CD4-positive, alpha-beta T cell treated with Interleukin-6 at 100 ng/mL for 8 hours (primary cell): Measurements from ENCODE around the gene PTGER3.
"Not testable (repeated sequence)": the region's sequence is repeated elsewhere in the genome, so short reads cannot be mapped to it uniquely, and the experiment has no call there.

Experiments used
- DNase-seq: peaks from one replicate; pipeline ENCODE4 v3.0.0-alpha.2; 2020; ENCODE audit warnings: mixed read lengths, low spot score

Gene PTGER3

GRCh38 chr1:70947835-70948234 is 99.8 kb downstream of the PTGER3 start:
- no peak for DNase-seq

DNA sequence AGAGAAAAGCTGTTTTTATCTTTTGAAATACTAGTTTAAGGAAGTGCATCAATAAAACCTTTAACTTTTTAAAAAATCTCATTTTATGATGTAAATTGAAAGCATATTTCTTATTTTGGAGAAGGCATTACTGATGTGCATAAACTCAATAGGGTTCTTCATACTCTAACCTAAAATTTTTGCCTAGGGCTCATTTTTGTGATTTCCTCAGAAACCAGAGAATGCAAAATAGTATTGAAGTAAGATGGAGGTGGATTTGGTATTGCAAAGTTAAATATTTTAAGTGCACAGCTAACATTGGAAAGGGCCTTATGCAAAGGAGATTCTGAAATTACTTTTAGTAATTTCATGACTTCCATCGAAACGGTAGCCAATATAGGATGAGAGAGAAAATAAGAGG is 101.9 kb downstream of the PTGER3 start:
- DNase-seq: no peak

DNA sequence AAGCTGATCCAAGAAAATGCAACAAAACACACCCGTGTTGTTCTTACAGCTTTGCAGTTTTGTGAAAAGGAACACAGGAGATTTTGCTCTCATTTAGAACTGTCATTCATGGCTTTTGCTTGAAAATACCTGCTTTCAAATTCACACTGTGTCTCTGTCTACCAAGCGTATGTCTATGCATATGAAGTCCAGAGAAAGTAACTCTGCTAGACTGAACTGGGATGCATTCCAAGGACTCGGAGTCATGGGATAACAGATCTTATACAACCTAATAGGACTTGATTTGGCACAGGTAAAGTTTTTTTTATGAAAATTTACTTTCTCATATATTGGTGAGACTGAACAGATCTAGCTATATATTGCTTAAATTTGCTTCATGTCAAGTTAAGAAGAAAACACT is 102.4 kb downstream of the PTGER3 start:
- no peak for DNase-seq

- no peak for DNase-seq
These were observed 106.1 kb downstream of the PTGER3 start for GRCh38 chr1:70941563-70941962.

- DNase-seq: not testable (repeated sequence)
These were observed 107.2 kb downstream of the PTGER3 start for GRCh38 chr1:70940398-70940797.

DNA sequence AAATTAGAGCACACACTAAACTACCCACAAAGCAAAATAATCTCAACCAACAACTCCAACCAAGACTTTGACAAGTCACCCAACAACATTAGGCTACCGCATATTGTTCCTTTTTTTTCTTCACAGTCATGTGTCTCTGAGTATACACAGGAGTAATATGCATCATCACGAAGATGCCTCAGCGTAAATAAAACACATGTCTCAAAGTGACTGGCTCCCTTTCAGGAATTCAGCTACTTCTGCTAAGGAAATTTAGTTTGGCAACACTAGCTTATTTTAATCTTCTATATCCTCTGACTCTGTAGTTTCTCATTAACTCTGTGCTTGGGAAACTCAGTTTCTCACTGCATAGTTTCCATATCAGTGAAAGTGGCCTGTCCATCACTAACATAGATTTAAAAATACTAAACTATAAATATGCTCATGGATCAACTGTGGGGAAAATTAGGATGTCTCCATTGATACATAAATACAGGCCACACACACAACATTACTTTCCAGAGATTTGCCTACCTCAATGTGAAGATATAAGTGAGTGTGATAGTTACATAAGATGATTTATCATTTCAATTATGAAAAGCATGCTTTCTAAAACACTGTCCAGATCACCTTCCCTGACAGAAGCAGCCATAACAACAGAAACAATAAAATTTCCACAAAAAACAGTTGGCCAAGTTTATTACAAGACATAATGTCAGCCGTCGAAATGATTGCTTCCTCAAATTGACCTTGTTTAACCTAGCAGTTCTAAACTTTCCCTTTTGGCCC is 113.2 kb downstream of the PTGER3 start:
- no peak for DNase-seq

DNA sequence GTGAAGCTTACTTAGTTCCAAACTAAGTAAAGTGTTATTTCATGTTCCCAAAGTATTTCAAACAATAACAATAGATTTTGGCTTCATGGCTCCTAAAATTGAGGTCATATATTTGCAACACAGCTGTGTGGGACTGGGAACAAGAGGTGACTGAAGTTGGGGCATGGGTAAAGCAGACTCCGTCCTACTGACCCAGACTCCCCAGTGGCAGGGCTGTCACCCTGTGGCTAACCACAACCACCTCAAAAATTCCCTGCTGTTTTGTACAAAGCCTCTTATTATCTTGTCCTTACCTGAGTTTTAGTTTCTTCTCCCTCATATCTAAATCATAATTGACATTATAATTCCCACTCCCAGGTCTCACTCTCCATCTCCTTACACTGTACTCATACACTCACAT is 117.6 kb downstream of the PTGER3 start:
- DNase-seq: no peak

DNA sequence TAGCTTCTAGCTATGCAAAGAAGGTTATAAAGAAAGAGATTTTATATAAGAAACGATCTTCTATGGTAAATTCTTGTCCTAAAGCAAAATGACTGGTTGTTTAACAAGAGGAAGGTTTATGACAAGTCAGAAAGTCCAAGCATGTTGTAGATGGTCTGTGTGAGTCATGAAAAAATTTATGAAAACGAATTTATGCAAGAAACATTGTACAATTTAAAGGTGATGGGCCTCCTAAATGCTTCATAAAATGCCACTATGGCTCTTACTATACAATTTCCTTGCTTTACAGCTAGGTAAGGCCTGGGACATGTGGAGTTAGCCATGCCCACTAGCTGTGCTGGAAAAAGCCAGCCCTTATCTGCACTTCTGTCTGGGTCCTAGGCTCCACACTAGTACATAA is 125.4 kb downstream of the PTGER3 start:
- DNase-seq: no peak
